Cardiac fibroblast (primary cell): ENCODE results near the gene EVA1A.
A peak's percentile ranks its signal among the peaks of the same experiment; 100 is the strongest.

Experiments
- DNase-seq, 2 donors: peaks; one replicate each; pipeline versions ENCODE4 v3.0.0 to v3.0.0-alpha.2; 2010; ENCODE audit warnings: low read depth in 2 of 2
- H3K4me3 ChIP-seq, 2 donors: replicated peaks in 1 of 2; 1 replicate in 1 of 2; 2 replicates in 1 of 2; pipeline ENCODE4 v1.5.1; 2011; ENCODE audit warnings: low read depth in 2 of 2, low read length in 2 of 2, mild to moderate bottlenecking in 2 of 2, moderate library complexity in 1 of 2
- CTCF ChIP-seq: IDR thresholded peaks from one replicate; pipeline ENCODE4 v1.5.1; 2011; ENCODE audit warnings: low read depth, mild to moderate bottlenecking, low read length, inconsistent platforms

The EVA1A gene

GRCh38 chr2:75537658-75538057, 23.1 kb downstream of the EVA1A start:
- no peak for DNase-seq
- TF ChIP-seq CTCF: no peak
- no peak overlapping the region for H3K4me3 ChIP-seq

GRCh38 chr2:75533135-75533534, 27.6 kb downstream of the EVA1A start:
- no peak overlapping the region for H3K4me3 ChIP-seq
- no peak for DNase-seq
- TF ChIP-seq CTCF: no peak

DNA sequence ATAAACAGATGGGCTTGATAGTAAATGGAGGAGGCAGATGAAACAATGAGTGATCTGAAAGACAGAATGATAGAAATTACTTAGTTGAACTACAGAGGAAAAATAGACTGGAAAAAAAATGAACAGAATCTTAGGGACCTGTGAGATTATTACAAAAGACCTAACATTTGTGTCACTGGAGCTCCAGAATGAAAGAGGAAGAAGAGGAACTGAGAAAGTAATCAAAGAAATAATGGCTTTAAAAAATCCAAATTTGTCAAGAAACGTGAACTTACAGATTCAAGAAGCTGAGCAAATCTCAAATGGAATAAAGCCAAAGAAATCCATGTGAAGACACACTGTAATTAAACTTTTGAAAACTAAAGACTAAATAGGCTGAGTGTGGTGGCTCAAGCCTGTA, 28.3 kb downstream of the EVA1A start:
- no peak for DNase-seq

GRCh38 chr2:75528221-75528977, 32.3 kb downstream of the EVA1A start:
- TF ChIP-seq CTCF: no peak
- no peak for DNase-seq
- no peak overlapping the region for H3K4me3 ChIP-seq

More for the DNA sequence above, 28.3 kb downstream of the EVA1A start:
- no peak for TF ChIP-seq CTCF
- H3K4me3 ChIP-seq: no peak overlapping the region

GRCh38 chr2:75527676-75528075, 33.1 kb downstream of the EVA1A start:
- no peak for TF ChIP-seq CTCF
- peak in 1 of 2 donors; percentile 13 for DNase-seq
- no peak overlapping the region for H3K4me3 ChIP-seq

GRCh38 chr2:75526842-75527241, 33.9 kb downstream of the EVA1A start:
- DNase-seq: no peak
- no peak for TF ChIP-seq CTCF
- H3K4me3 ChIP-seq: no peak overlapping the region
